ENCODE data around the gene NDUFB4.

Gene NDUFB4

GRCh38 chr3:120645083-120645845, 49.1 kb downstream of the NDUFB4 start:
- no peak overlapping the region for H3K4me3 ChIP-seq (ENCODE audit: control insufficient read depth, low read depth, low read length)
- DNase-seq (ENCODE audit: low read depth), result no peak
- TF ChIP-seq CTCF (IDR thresholded peaks at IDR 0.05; ENCODE audit: control insufficient read depth, insufficient read depth, low read depth, low read length, missing control alignments), result no peak

- DNase-seq (ENCODE audit: low read depth), result no peak
- TF ChIP-seq CTCF (IDR thresholded peaks at IDR 0.05; ENCODE audit: control insufficient read depth, insufficient read depth, low read depth, low read length, missing control alignments), result no peak
Measured at GRCh38 chr3:120646771-120647432, 50.8 kb downstream of the NDUFB4 start.

GRCh38 chr3:120648290-120648689, 52.2 kb downstream of the NDUFB4 start:
- no peak overlapping the region for H3K4me3 ChIP-seq (ENCODE audit: control insufficient read depth, low read depth, low read length)
- DNase-seq (ENCODE audit: low read depth), result no peak
- TF ChIP-seq CTCF (IDR thresholded peaks at IDR 0.05; ENCODE audit: control insufficient read depth, insufficient read depth, low read depth, low read length, missing control alignments), result no peak

More at GRCh38 chr3:120646771-120647432, 50.8 kb downstream of the NDUFB4 start:
- no peak overlapping the region for H3K4me3 ChIP-seq (ENCODE audit: control insufficient read depth, low read depth, low read length)

GRCh38 chr3:120649830-120650233, 53.7 kb downstream of the NDUFB4 start:
- DNase-seq (ENCODE audit: low read depth), result no peak
- H3K4me3 ChIP-seq (ENCODE audit: control insufficient read depth, low read depth, low read length), result no peak overlapping the region
- TF ChIP-seq CTCF (IDR thresholded peaks at IDR 0.05; ENCODE audit: control insufficient read depth, insufficient read depth, low read depth, low read length, missing control alignments), result no peak

- TF ChIP-seq CTCF (IDR thresholded peaks at IDR 0.05; ENCODE audit: control insufficient read depth, insufficient read depth, low read depth, low read length, missing control alignments), result no peak
Measured at GRCh38 chr3:120650311-120650710, 54.2 kb downstream of the NDUFB4 start.

More at GRCh38 chr3:120650311-120650710, 54.2 kb downstream of the NDUFB4 start:
- no peak for DNase-seq (ENCODE audit: low read depth)
- no peak overlapping the region for H3K4me3 ChIP-seq (ENCODE audit: control insufficient read depth, low read depth, low read length)
